ENCODE measurements around the gene SLC32A1. TPM values are rescaled to one million over a fixed set of nuclear protein-coding genes. Genes with fewer than 3 reads are reported as not detected.

SLC32A1 gene
- total RNA-seq, 4 donors from 2014 or later: not detected

DNA sequence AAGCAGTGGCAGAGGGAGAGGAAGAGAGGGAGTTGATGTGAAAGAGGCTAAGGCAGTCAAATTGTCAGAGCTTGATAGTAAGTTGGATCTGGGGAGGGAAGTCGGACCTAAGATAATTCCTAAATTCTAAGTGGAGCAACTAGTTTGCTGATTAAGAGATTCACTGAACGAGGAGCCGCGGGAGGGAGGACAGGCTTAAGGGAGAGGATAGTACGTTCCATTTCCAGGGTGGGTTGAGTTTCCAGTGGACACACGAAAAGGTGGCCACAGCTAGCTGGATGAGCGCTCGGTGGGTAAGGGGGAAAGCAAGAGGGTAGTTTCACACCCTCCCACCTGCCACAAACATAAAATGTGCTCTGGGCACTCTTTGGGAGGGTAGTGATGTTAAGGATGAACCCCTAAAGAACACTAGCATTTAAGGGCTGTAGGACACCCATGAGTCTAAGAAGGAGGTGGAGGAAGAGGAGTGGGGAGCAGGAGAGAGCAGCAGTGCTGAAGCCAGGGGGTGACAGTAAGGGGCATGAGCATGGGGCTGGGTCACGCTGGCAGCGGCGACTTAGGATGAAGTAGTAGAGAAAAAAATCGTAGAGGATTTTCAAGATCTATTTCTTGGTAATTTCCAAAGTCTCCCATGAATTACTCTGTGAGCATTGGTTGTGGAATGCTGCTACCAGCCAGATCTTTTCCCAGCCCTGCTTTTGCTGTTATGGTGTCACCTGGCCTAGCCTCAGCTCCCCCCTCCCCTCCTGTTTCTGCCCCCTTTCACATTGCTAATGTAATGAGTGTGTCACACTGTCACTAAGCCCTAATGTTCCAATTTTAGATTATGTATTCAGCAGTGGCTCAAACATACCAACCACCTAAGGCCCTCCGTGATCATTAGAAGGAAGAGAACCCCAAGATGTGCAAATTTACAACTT lies 45.4 kb downstream of the SLC32A1 start:
- intact Hi-C loops (cut with DNase I; ENCODE audit: low total_unique reads): no loop called here
- TF ChIP-seq, protein P1, sequence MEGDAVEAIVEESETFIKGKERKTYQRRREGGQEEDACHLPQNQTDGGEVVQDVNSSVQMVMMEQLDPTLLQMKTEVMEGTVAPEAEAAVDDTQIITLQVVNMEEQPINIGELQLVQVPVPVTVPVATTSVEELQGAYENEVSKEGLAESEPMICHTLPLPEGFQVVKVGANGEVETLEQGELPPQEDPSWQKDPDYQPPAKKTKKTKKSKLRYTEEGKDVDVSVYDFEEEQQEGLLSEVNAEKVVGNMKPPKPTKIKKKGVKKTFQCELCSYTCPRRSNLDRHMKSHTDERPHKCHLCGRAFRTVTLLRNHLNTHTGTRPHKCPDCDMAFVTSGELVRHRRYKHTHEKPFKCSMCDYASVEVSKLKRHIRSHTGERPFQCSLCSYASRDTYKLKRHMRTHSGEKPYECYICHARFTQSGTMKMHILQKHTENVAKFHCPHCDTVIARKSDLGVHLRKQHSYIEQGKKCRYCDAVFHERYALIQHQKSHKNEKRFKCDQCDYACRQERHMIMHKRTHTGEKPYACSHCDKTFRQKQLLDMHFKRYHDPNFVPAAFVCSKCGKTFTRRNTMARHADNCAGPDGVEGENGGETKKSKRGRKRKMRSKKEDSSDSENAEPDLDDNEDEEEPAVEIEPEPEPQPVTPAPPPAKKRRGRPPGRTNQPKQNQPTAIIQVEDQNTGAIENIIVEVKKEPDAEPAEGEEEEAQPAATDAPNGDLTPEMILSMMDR (IDR thresholded peaks at IDR 0.05): no peak
- no peak for TF ChIP-seq POLR2A (IDR thresholded peaks at IDR 0.05)
- DNase-seq: no peak
- Histone ChIP-seq H3K27me3 (no peaks in the 10 kb centered on the region), H3K4me1 (no peaks in the 10 kb centered on the region), H3K36me3 (no peaks in the 10 kb centered on the region), H3K4me3 (no peak overlapping the region), H3K27ac (no peak overlapping the region), H3K9me3 (no peaks in the 10 kb centered on the region)

DNA sequence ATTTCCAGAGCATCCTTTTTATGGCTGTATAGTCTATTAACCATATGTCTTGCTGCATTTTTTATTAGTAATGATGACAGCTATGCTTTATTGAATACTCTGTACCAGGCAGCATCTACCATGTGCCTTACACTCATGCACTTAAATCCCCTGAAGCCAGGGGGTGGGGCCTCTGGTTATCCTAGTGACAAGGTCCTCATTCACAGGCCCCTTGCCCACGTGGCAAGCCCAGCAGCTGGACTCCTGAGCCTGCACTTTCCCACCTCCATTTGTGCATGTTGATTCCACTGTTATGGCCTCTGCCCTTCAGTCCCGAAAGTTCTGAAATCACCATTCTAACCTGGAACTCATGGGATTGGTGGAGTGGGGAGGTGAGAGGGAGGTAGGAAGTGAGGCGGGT lies 46.3 kb downstream of the SLC32A1 start:
- H3K27ac ChIP-seq: no peak overlapping the region
- no peak for DNase-seq
- H3K9me3 ChIP-seq: no peaks in the 10 kb centered on the region
- no peak overlapping the region for H3K4me3 ChIP-seq
- no peaks in the 10 kb centered on the region for H3K36me3 ChIP-seq
- intact Hi-C loops (cut with DNase I; ENCODE audit: low total_unique reads): no loop called here
- H3K27me3 ChIP-seq: no peaks in the 10 kb centered on the region
- H3K4me1 ChIP-seq: no peaks in the 10 kb centered on the region
- TF ChIP-seq, protein P1 (IDR thresholded peaks at IDR 0.05): no peak
- no peak for TF ChIP-seq POLR2A (IDR thresholded peaks at IDR 0.05)

DNA sequence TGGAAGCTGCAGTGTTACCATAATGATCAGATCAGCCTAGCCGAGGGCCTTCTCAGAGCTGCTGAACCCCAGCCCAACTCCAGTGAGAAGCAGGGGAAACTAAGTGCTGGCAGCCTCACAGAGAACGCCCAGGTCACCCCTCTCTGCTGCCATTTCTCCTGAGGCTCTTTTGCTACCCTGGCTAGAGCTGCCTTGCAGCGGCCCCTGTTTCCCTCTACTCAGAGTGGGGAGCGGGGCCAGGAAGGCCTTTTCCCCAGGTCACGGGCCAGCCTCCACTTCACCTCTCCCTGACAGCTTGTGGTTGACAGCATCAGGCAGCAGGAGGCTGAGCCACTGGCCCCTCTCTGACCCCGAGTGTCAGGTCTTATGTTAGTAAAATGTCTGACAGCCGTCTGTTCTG lies 46.7 kb downstream of the SLC32A1 start:
- Histone ChIP-seq H3K36me3 (no peaks in the 10 kb centered on the region), H3K27me3 (no peaks in the 10 kb centered on the region), H3K27ac (no peak overlapping the region), H3K4me3 (no peak overlapping the region), H3K4me1 (no peaks in the 10 kb centered on the region), H3K9me3 (no peaks in the 10 kb centered on the region)
- TF ChIP-seq, protein P1 (IDR thresholded peaks at IDR 0.05): no peak
- no peak for TF ChIP-seq POLR2A (IDR thresholded peaks at IDR 0.05)
- no peak for DNase-seq
- intact Hi-C loops (cut with DNase I; ENCODE audit: low total_unique reads): no loop called here

DNA sequence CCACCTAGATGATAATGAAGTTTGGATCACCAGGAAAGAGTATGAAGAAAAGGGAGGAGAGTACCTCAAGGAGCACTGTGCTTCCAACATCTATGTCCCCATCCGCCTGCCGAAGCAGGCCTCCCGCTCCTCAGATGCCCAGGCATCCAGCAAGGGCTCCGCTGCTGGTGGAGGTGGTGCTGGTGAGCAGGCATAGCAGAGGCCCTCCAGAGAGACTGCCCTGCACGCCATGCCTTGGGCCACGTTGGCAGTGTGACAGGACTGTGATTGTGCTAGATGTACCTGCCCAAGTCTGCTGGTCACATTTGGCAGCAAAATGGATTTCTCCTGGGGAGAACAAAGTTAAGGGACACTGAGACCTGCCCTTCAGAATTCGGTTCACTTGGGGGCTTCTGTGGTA lies 47.3 kb downstream of the SLC32A1 start:
- H3K4me3 ChIP-seq: no peak overlapping the region
- DNase-seq: no peak
- no peaks in the 10 kb centered on the region for H3K4me1 ChIP-seq
- H3K27ac ChIP-seq: no peak overlapping the region
- intact Hi-C loops (cut with DNase I; ENCODE audit: low total_unique reads): no loop called here
- no peak for TF ChIP-seq POLR2A (IDR thresholded peaks at IDR 0.05)
- TF ChIP-seq, protein P1 (IDR thresholded peaks at IDR 0.05): no peak
- H3K9me3 ChIP-seq: no peaks in the 10 kb centered on the region
- H3K27me3 ChIP-seq: no peaks in the 10 kb centered on the region
- no peaks in the 10 kb centered on the region for H3K36me3 ChIP-seq

DNA sequence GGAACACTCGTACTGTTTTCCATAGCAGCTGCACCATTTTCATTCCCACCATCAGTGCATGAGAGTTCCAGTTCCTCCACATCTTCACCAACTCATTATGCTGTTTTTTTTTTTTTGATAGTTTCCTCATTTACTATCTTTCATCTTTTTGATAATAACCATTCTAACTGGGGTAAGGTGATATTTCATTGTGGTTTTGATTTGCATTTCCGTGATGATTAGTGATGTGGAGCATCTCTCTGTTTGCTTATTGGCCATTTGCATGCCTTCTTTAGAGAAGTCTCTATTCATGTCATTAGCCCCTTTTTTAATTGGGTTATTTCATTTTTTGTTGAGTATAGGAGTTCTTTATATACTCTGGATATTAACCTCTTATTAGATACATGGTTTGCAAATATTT lies 49.9 kb downstream of the SLC32A1 start:
- intact Hi-C loops (cut with DNase I; ENCODE audit: low total_unique reads): no loop called here
- Histone ChIP-seq H3K27me3 (no peaks in the 10 kb centered on the region), H3K36me3 (no peaks in the 10 kb centered on the region), H3K4me3 (no peak overlapping the region), H3K4me1 (no peaks in the 10 kb centered on the region), H3K27ac (no peak overlapping the region), H3K9me3 (no peaks in the 10 kb centered on the region)
- DNase-seq: no peak
- TF ChIP-seq POLR2A (IDR thresholded peaks at IDR 0.05): no peak
- TF ChIP-seq, protein P1 (IDR thresholded peaks at IDR 0.05): no peak
